Neutrophil (primary cell): ENCODE results near the gene ADSL.

ENCODE experiments used
- H3K27ac ChIP-seq: fragments of 200-600 bp; sonication (generic); 2 replicates; pipeline ENCODE4 v1.5.1; 2016; ENCODE audit warnings: mild to moderate bottlenecking, moderate library complexity
- H3K27me3 ChIP-seq: fragments of 200-600 bp; sonication (generic); 2 replicates; pipeline ENCODE4 v1.6.0; 2016; ENCODE audit warnings: mild to moderate bottlenecking
- H3K36me3 ChIP-seq: fragments of 200-600 bp; sonication (generic); 2 replicates; pipeline ENCODE4 v1.5.1; 2017
- H3K4me1 ChIP-seq, 2 experiments: fragments of 200-600 bp in 1 of 2; sonication (generic) in 1 of 2; 1 replicate in 1 of 2; 2 replicates in 1 of 2; pipeline versions ENCODE4 v1.5.1 to v1.6.1; 2013 to 2016; ENCODE audit warnings: low read depth in 1 of 2, low read length in 1 of 2, mild to moderate bottlenecking in 1 of 2, moderate library complexity in 1 of 2; ENCODE audit not compliant: control insufficient read depth in 1 of 2, insufficient read depth in 1 of 2
- H3K4me3 ChIP-seq, 2 experiments: fragments of 200-600 bp in 1 of 2; sonication (generic) in 1 of 2; 1 replicate in 1 of 2; 2 replicates in 1 of 2; pipeline ENCODE4 v1.5.1; 2013 to 2016; ENCODE audit warnings: low read depth in 1 of 2, low read length in 1 of 2, mild to moderate bottlenecking in 1 of 2, moderate library complexity in 1 of 2
- H3K9me3 ChIP-seq: fragments of 200-600 bp; sonication (generic); 2 replicates; pipeline ENCODE4 v1.5.1; 2016
- CTCF ChIP-seq: fragments of 200-600 bp; sonication (generic); IDR thresholded peaks from 2 replicates; pipeline ENCODE4 v1.5.1; 2016; ENCODE audit warnings: antibody characterized with exemption

Gene ADSL

DNA sequence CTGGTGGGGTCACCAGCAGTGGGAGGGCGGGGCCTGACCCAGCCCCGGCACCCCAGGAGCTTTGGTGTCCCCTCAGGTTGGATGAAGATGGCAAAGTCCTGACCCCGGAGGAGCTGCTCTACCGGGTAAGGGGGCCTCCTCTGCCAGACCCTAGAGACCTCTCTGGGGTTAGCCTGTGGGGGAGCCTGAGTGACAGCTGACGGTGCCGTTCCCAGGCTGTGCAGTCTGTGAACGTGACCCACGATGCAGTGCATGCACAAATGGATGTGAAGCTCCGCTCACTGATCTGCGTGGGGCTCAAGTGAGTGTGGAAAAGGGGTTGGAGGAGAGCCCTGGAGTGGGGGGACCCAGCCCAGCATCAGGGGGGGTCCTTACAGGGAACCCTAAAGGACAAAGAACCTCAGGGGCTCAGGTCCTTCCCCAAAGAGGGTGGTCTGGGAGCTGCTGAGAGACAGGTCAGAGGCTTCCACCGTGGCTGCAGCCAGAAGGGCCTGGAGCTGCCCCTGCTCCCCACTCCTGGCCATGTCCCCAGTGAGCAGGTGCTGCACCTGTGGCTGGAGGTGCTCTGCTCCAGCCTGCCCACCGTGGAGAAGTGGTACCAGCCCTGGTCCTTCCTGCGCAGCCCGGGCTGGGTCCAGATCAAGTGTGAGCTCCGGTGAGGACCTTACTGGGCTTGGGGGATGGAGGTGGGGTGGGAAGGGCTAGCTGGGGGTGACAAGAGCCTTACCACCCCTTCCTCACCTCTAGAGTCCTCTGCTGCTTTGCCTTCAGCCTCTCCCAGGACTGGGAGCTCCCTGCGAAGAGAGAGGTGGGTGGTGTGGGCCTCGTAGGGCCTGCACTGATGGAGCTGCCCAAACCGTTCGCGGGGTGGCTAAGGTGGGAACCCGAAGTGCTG, 62.7 kb downstream of the ADSL start:
- Histone ChIP-seq H3K9me3 (no peaks in the 10 kb centered on the region), H3K27ac (peak overlapping the region; percentile 48), H3K4me3 (no peak overlapping the region), H3K27me3 (no peaks in the 10 kb centered on the region), H3K4me1 (peaks cover 6 to 11% of the 10 kb centered on the region in 2 experiments), H3K36me3 (peaks cover 99% of the 10 kb centered on the region)
- TF ChIP-seq CTCF, result no peak

GRCh38 chr22:40409613-40410113, 63.4 kb downstream of the ADSL start:
- Histone ChIP-seq H3K4me3 (no peak overlapping the region), H3K4me1 (peaks cover 8 to 11% of the 10 kb centered on the region in 2 experiments), H3K36me3 (peaks cover 99% of the 10 kb centered on the region), H3K27ac (peak overlapping the region; percentile 48), H3K9me3 (no peaks in the 10 kb centered on the region), H3K27me3 (no peaks in the 10 kb centered on the region)
- no peak for TF ChIP-seq CTCF

DNA sequence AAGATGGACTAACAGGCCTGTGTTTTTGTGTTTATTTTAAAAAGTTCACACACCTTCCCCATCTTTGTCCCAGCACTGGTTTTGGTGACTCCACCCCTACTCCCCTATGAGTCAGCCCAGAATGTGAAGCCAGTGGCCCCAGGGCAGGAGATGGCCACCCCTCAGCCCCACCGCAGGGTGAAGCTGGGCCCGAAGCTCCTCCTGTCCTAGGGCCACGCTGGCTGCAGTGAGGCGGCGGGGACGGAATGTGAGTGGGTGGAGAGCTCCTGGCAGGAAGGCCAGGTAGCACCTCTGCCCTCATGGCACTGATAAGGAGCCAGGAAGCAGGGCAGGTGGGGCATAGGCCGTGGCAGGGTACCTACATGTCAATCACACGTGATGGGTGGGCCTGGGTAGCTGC, 64.0 kb downstream of the ADSL start:
- Histone ChIP-seq H3K36me3 (peaks cover 99% of the 10 kb centered on the region), H3K27me3 (no peaks in the 10 kb centered on the region), H3K9me3 (no peaks in the 10 kb centered on the region), H3K27ac (peak overlapping the region; percentile 48), H3K4me3 (no peak overlapping the region), H3K4me1 (peaks cover 13 to 17% of the 10 kb centered on the region in 2 experiments)
- no peak for TF ChIP-seq CTCF

DNA sequence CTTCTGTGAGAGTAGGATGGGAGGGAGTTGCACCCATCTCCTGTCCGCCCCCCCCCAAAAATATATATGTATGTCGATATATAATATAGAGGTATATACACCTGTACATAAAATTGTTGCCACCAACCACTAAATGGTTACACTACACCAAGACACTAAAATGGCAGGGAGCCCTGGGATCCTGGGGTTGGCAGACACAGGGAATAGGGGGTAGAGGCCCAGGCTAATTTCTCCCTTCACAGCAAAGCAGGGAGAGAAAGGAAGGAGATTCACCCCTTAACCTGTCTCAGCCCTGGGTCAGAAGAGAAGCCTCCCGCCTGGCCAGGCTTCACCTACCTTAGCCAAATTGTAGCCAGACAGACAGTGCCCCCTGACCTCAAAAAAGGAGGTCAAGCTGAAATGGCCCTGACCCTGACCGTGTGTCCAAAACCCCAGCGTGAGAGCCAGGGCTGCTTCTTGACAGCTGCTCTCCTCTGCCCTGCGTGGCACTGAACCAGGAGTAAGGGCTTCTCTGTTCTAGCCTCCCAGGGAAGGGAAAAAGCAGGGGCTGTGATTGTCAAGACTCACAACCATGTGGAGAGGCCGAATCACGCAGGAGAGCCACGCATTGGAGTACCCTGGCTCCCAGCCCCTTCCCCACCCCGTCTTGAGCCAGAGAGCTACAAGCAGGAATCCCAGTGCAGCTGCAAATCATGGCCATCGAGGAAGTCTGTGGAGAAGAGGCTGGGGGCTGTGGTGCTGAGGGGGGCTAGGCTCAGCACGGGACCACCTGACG, 64.6 kb downstream of the ADSL start:
- Histone ChIP-seq H3K27ac (peak overlapping the region; percentile 85), H3K36me3 (peaks cover 99% of the 10 kb centered on the region), H3K27me3 (no peaks in the 10 kb centered on the region), H3K9me3 (no peaks in the 10 kb centered on the region), H3K4me1 (peaks cover 19 to 23% of the 10 kb centered on the region in 2 experiments), H3K4me3 (no peak overlapping the region)
- TF ChIP-seq CTCF, result no peak

DNA sequence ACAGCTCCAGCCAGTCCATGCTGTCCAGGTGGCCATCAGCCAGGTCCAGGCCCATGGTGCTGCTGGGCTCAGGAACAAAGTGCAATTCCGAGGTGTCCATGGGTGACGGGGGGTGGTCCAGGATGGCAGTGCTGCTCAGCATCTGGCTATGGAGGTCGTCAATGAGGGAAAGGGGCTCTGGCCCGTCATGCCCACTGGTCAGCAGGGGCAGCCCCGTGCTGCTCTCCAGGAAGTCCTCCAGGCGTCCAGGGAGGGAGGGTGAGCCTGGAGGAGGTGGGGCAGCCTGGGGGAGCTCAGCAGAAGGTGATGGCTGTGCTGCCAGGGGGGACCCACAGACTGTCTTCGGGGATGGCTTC, 65.2 kb downstream of the ADSL start:
- Histone ChIP-seq H3K36me3 (peaks cover 99% of the 10 kb centered on the region), H3K4me1 (peaks cover 23 to 29% of the 10 kb centered on the region in 2 experiments)

More for the DNA sequence above, 65.2 kb downstream of the ADSL start:
- H3K27me3 ChIP-seq, result no peaks in the 10 kb centered on the region
- peak overlapping the region; percentile 85 for H3K27ac ChIP-seq
- no peaks in the 10 kb centered on the region for H3K9me3 ChIP-seq
- no peak for TF ChIP-seq CTCF
- H3K4me3 ChIP-seq, result no peak overlapping the region
